ENCODE results near the gene SLC17A8. TPM values are rescaled to one million over a fixed set of nuclear protein-coding genes. Genes with fewer than 3 reads are reported as not detected.
"Not testable (repeated sequence)": the region's sequence is repeated elsewhere in the genome, so short reads cannot be mapped to it uniquely, and the experiment has no call there.

SLC17A8 gene
- total RNA-seq, 2 experiments from 2014 or later = not detected

GRCh38 chr12:100401660-100402059 is 44.8 kb downstream of the SLC17A8 start:
- CTCF ChIA-PET = interaction anchor here (0.7 kb wide), 1 partner anchor 1668 kb away, joined by 3 read pairs; no protein-coding TSS in a partner anchor
- H3K27ac Mint-ChIP-seq = no peak overlapping the region
- no peak for DNase-seq
- peaks cover 5% of the 10 kb centered on the region for H3K27me3 Mint-ChIP-seq (ENCODE audit: low read depth)
- H3K36me3 Mint-ChIP-seq (ENCODE audit: low read depth) = no peaks in the 10 kb centered on the region
- no peaks in the 10 kb centered on the region for H3K4me1 Mint-ChIP-seq (ENCODE audit: low read depth)
- no peaks in the 10 kb centered on the region for H3K9me3 Mint-ChIP-seq
- no peak overlapping the region for H3K4me3 Mint-ChIP-seq
- intact Hi-C loops (cut with micrococcal nuclease) = no loop called here

GRCh38 chr12:100402763-100403162 is 45.9 kb downstream of the SLC17A8 start:
- Mint-ChIP-seq H3K27ac (no peak overlapping the region), H3K36me3 (ENCODE audit: low read depth) (no peaks in the 10 kb centered on the region), H3K4me1 (ENCODE audit: low read depth) (no peaks in the 10 kb centered on the region), H3K27me3 (ENCODE audit: low read depth) (peaks cover 7% of the 10 kb centered on the region), H3K9me3 (no peaks in the 10 kb centered on the region), H3K4me3 (no peak overlapping the region)
- CTCF ChIA-PET = interaction anchor here (0.6 to 2.5 kb wide), 2 partner anchors 17 to 151 kb away, joined by 4 to 11 read pairs; no protein-coding TSS in a partner anchor
- DNase-seq = no peak
- intact Hi-C loops (cut with micrococcal nuclease) = no loop called here

DNA sequence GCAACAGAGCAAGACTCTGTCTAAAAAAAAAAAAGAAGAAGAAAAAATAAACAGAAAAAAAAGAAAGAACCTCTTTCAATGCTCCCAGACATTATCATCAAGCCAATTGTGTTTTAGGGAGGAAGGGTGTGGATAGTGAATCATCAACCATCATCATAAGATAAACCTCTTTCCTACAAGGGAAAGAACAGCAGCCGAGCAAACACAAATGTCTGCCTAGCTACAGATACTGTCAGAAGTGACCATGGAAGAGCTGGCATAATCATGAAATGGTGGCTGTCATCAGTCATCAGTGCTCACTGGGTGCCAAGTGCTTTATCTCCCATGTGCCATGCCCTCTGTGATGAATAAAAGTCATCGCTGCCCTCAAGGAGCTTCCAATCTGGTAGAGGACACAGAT is 46.6 kb downstream of the SLC17A8 start:
- H3K9me3 Mint-ChIP-seq = no peaks in the 10 kb centered on the region
- CTCF ChIA-PET = interaction anchor here (0.6 to 2.5 kb wide), 3 partner anchors 11 to 595 kb away, joined by 3 to 11 read pairs (median 3); no protein-coding TSS in a partner anchor

DNA sequence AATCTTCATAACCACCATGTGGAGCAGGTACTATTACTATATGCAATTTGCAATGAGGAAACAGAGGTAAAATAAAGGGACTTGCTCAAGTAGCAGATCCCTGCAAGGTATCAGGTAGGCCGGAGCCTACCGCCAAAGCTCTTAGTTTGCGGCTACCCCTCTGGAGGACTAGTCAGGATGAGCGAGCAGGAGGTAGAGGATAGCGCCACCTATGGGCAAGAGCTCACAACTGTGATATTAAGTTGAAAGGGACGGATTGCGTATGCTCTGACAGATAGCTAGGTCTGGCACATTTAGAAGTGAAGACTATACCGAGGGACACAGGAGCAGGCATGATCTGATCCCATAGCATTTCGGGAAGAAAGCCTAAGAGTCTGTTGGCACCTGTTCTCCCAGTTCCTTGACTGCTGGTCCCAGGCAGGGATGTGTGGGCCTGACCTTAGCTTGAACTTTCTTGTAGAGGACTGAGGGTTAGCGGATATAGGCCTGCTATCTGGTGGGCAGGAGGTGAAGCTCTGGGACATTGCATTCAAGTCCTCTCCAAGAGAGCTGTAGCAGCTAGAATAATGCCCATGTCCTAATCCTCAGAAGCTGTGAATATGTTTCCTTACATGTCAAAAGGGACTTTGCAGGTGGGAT is 48.0 kb downstream of the SLC17A8 start:
- no peaks in the 10 kb centered on the region for H3K4me1 Mint-ChIP-seq (ENCODE audit: low read depth)
- H3K27me3 Mint-ChIP-seq (ENCODE audit: low read depth) = peaks cover 9% of the 10 kb centered on the region
- no peak overlapping the region for H3K27ac Mint-ChIP-seq
- no peaks in the 10 kb centered on the region for H3K9me3 Mint-ChIP-seq
- no peaks in the 10 kb centered on the region for H3K36me3 Mint-ChIP-seq (ENCODE audit: low read depth)
- intact Hi-C loops (cut with micrococcal nuclease) = loop anchor here (1.0 to 2.0 kb wide), 2 partner anchors 171 to 250 kb away; no protein-coding TSS in a partner anchor
- peak; percentile 63 for DNase-seq
- H3K4me3 Mint-ChIP-seq = no peak overlapping the region
- CTCF ChIA-PET = interaction anchor here (0.5 to 2.5 kb wide), 24 partner anchors 10 to 830 kb away, joined by 3 to 11 read pairs (median 4); no protein-coding TSS in a partner anchor

More for the DNA sequence above, 46.6 kb downstream of the SLC17A8 start:
- peaks cover 7% of the 10 kb centered on the region for H3K27me3 Mint-ChIP-seq (ENCODE audit: low read depth)
- H3K4me1 Mint-ChIP-seq (ENCODE audit: low read depth) = no peaks in the 10 kb centered on the region
- H3K4me3 Mint-ChIP-seq = no peak overlapping the region
- H3K27ac Mint-ChIP-seq = no peak overlapping the region
- intact Hi-C loops (cut with micrococcal nuclease) = no loop called here
- H3K36me3 Mint-ChIP-seq (ENCODE audit: low read depth) = no peaks in the 10 kb centered on the region
- DNase-seq = no peak

GRCh38 chr12:100413001-100413400 is 56.1 kb downstream of the SLC17A8 start:
- Mint-ChIP-seq H3K36me3 (ENCODE audit: low read depth) (no peaks in the 10 kb centered on the region), H3K9me3 (no peaks in the 10 kb centered on the region), H3K4me3 (no peak overlapping the region), H3K27me3 (ENCODE audit: low read depth) (peaks cover 21% of the 10 kb centered on the region), H3K27ac (no peak overlapping the region), H3K4me1 (ENCODE audit: low read depth) (no peaks in the 10 kb centered on the region)
- intact Hi-C loops (cut with micrococcal nuclease) = no loop called here
- CTCF ChIA-PET = no interaction called here
- no peak for DNase-seq

- no peak for DNase-seq
- Mint-ChIP-seq H3K4me3 (no peak overlapping the region), H3K9me3 (no peaks in the 10 kb centered on the region), H3K36me3 (ENCODE audit: low read depth) (no peaks in the 10 kb centered on the region), H3K4me1 (ENCODE audit: low read depth) (no peaks in the 10 kb centered on the region), H3K27me3 (ENCODE audit: low read depth) (peaks cover 23% of the 10 kb centered on the region), H3K27ac (no peak overlapping the region)
- intact Hi-C loops (cut with micrococcal nuclease) = no loop called here
- CTCF ChIA-PET = interaction anchor here (0.6 to 1.3 kb wide), 2 partner anchors 10 to 394 kb away, joined by 3 to 5 read pairs; no protein-coding TSS in a partner anchor
Observed at GRCh38 chr12:100414739-100415138, 57.9 kb downstream of the SLC17A8 start.

GRCh38 chr12:100422646-100423045 is 65.8 kb downstream of the SLC17A8 start:
- Mint-ChIP-seq H3K36me3 (ENCODE audit: low read depth) (no peaks in the 10 kb centered on the region), H3K27ac (no peak overlapping the region), H3K27me3 (ENCODE audit: low read depth) (peaks cover 16% of the 10 kb centered on the region), H3K4me1 (ENCODE audit: low read depth) (no peaks in the 10 kb centered on the region), H3K4me3 (no peak overlapping the region), H3K9me3 (peaks cover 12% of the 10 kb centered on the region)
- CTCF ChIA-PET = no interaction called here
- no peak for DNase-seq
- intact Hi-C loops (cut with micrococcal nuclease) = no loop called here

DNA sequence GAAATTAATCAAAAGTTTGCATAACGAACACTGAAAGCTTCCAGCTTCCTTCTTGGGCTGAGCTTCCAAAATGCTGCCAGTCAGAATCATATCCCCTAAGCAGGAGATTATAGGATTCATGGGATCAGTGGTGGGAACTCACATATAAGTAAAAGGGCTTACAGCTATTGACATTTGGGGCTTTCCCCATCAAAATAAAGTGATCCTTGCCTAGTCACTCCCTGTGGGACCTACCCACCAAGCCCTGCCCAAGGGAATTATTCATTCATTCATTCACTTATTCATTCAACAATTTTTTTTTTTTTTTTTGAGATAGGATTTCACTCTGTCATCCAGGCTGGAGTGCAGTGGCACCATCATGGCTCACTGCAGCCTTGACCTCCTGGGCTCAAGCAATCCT is 69.3 kb downstream of the SLC17A8 start:
- Mint-ChIP-seq H3K4me1 (ENCODE audit: low read depth) (no peaks in the 10 kb centered on the region), H3K4me3 (no peak overlapping the region), H3K27ac (no peak overlapping the region), H3K36me3 (ENCODE audit: low read depth) (no peaks in the 10 kb centered on the region), H3K9me3 (peaks cover 12% of the 10 kb centered on the region), H3K27me3 (ENCODE audit: low read depth) (peaks cover 6% of the 10 kb centered on the region)
- DNase-seq = no peak
- CTCF ChIA-PET = interaction anchor here (0.6 to 0.7 kb wide), 2 partner anchors 37 to 1449 kb away, joined by 3 to 4 read pairs; no protein-coding TSS in a partner anchor
- intact Hi-C loops (cut with micrococcal nuclease) = no loop called here

GRCh38 chr12:100427078-100427477 is 70.2 kb downstream of the SLC17A8 start:
- peaks cover 6% of the 10 kb centered on the region for H3K27me3 Mint-ChIP-seq (ENCODE audit: low read depth)
- H3K27ac Mint-ChIP-seq = no peak overlapping the region
- intact Hi-C loops (cut with micrococcal nuclease) = no loop called here
- CTCF ChIA-PET = no interaction called here
- H3K4me3 Mint-ChIP-seq = no peak overlapping the region
- no peaks in the 10 kb centered on the region for H3K36me3 Mint-ChIP-seq (ENCODE audit: low read depth)
- no peak for DNase-seq
- H3K4me1 Mint-ChIP-seq (ENCODE audit: low read depth) = no peaks in the 10 kb centered on the region
- H3K9me3 Mint-ChIP-seq = peaks cover 12% of the 10 kb centered on the region

GRCh38 chr12:100430251-100430650 is 73.4 kb downstream of the SLC17A8 start:
- H3K4me1 Mint-ChIP-seq (ENCODE audit: low read depth); intact Hi-C loops (cut with micrococcal nuclease); H3K9me3 Mint-ChIP-seq; H3K4me3 Mint-ChIP-seq; H3K36me3 Mint-ChIP-seq (ENCODE audit: low read depth); DNase-seq; H3K27me3 Mint-ChIP-seq (ENCODE audit: low read depth); H3K27ac Mint-ChIP-seq; CTCF ChIA-PET: not testable (repeated sequence)

GRCh38 chr12:100433701-100434100 is 76.8 kb downstream of the SLC17A8 start:
- Mint-ChIP-seq H3K27ac (no peak overlapping the region), H3K4me1 (ENCODE audit: low read depth) (no peaks in the 10 kb centered on the region), H3K9me3 (no peaks in the 10 kb centered on the region), H3K36me3 (ENCODE audit: low read depth) (no peaks in the 10 kb centered on the region), H3K4me3 (no peak overlapping the region), H3K27me3 (ENCODE audit: low read depth) (peaks cover 8% of the 10 kb centered on the region)
- DNase-seq = no peak
- intact Hi-C loops (cut with micrococcal nuclease) = no loop called here
- CTCF ChIA-PET = interaction anchor here (0.6 kb wide), 1 partner anchor 182 kb away, joined by 3 read pairs; no protein-coding TSS in a partner anchor

GRCh38 chr12:100434177-100434576 is 77.3 kb downstream of the SLC17A8 start:
- Mint-ChIP-seq H3K4me1 (ENCODE audit: low read depth) (no peaks in the 10 kb centered on the region), H3K27ac (no peak overlapping the region), H3K9me3 (no peaks in the 10 kb centered on the region), H3K4me3 (no peak overlapping the region), H3K36me3 (ENCODE audit: low read depth) (no peaks in the 10 kb centered on the region), H3K27me3 (ENCODE audit: low read depth) (peaks cover 8% of the 10 kb centered on the region)
- intact Hi-C loops (cut with micrococcal nuclease) = no loop called here
- CTCF ChIA-PET = no interaction called here
- DNase-seq = no peak

GRCh38 chr12:100435957-100436356 is 79.1 kb downstream of the SLC17A8 start:
- DNase-seq = no peak
- H3K4me3 Mint-ChIP-seq = no peak overlapping the region
- H3K36me3 Mint-ChIP-seq (ENCODE audit: low read depth) = no peaks in the 10 kb centered on the region
- no peak overlapping the region for H3K27ac Mint-ChIP-seq
- H3K9me3 Mint-ChIP-seq = no peaks in the 10 kb centered on the region
- peaks cover 10% of the 10 kb centered on the region for H3K27me3 Mint-ChIP-seq (ENCODE audit: low read depth)
- intact Hi-C loops (cut with micrococcal nuclease) = no loop called here
- no peaks in the 10 kb centered on the region for H3K4me1 Mint-ChIP-seq (ENCODE audit: low read depth)
- CTCF ChIA-PET = no interaction called here
